MM.1S (cell line): Measurements from ENCODE around the gene ZFHX3.

Experiments
- DNase-seq: peaks from one replicate; pipeline ENCODE4 v3.0.0-alpha.2; 2015
- H2AFZ ChIP-seq: fragments of 300-600 bp; sonication (generic); 2 replicates; pipeline ENCODE4 v1.6.0; 2016; ENCODE audit warnings: antibody characterized with exemption, low read length
- H3F3A ChIP-seq: fragments of 300-600 bp; sonication (generic); 2 replicates; pipeline ENCODE4 v1.6.1; 2016; ENCODE audit warnings: mild to moderate bottlenecking, antibody characterized with exemption, low read length, moderate library complexity, mixed read lengths; ENCODE audit not compliant: insufficient read depth
- H3K27ac ChIP-seq: fragments of 300-600 bp; sonication (generic); 2 replicates; pipeline ENCODE4 v1.5.1; 2016; ENCODE audit warnings: mild to moderate bottlenecking, low read length
- H3K27me3 ChIP-seq: fragments of 300-600 bp; sonication (generic); replicated peaks from 2 replicates; pipeline ENCODE4 v1.6.0; 2016; ENCODE audit warnings: low read length; ENCODE audit not compliant: insufficient read depth
- H3K36me3 ChIP-seq: fragments of 300-600 bp; sonication (generic); replicated peaks from 2 replicates; pipeline ENCODE4 v1.6.1; 2016; ENCODE audit warnings: mild to moderate bottlenecking, low read length, mixed read lengths; ENCODE audit not compliant: insufficient read depth
- H3K4me1 ChIP-seq: fragments of 300-600 bp; sonication (generic); 2 replicates; pipeline ENCODE4 v1.6.1; 2016; ENCODE audit warnings: low read length, mixed read lengths
- H3K4me2 ChIP-seq: fragments of 300-600 bp; sonication (generic); 2 replicates; pipeline ENCODE4 v1.6.0; 2016; ENCODE audit warnings: low read depth, low read length
- H3K4me3 ChIP-seq: fragments of 300-600 bp; sonication (generic); 2 replicates; pipeline ENCODE4 v1.5.1; 2016; ENCODE audit warnings: low read length, mixed read lengths
- H3K79me2 ChIP-seq: fragments of 300-600 bp; sonication (generic); 2 replicates; pipeline ENCODE4 v1.6.1; 2016; ENCODE audit warnings: mixed run types, low read length, mixed read lengths
- H3K9ac ChIP-seq: fragments of 300-600 bp; sonication (generic); 2 replicates; pipeline ENCODE4 v1.6.1; 2016; ENCODE audit warnings: low read length, mixed read lengths
- H3K9me2 ChIP-seq: fragments of 300-600 bp; sonication (generic); replicated peaks from 2 replicates; pipeline ENCODE4 v1.6.1; 2016; ENCODE audit warnings: mild to moderate bottlenecking, low read length, mixed read lengths; ENCODE audit not compliant: insufficient read depth
- H3K9me3 ChIP-seq: fragments of 300-600 bp; sonication (generic); replicated peaks from 2 replicates; pipeline ENCODE4 v1.6.1; 2016; ENCODE audit warnings: mild to moderate bottlenecking, low read length, mixed read lengths; ENCODE audit not compliant: insufficient read depth
- H4K20me1 ChIP-seq: fragments of 300-600 bp; sonication (generic); 2 replicates; pipeline ENCODE4 v1.6.1; 2016; ENCODE audit warnings: mild to moderate bottlenecking, low read length, moderate library complexity, mixed read lengths; ENCODE audit not compliant: insufficient read depth
- EZH2 ChIP-seq: fragments of 300-600 bp; sonication (generic); optimal IDR thresholded peaks from 2 replicates; pipeline ENCODE3; 2017; ENCODE audit warnings: low read depth, mild to moderate bottlenecking, antibody characterized with exemption, low read length, mixed read lengths
- EZH2phosphoT487 ChIP-seq: fragments of 300-600 bp; sonication (generic); IDR thresholded peaks from 2 replicates; pipeline ENCODE4 v1.6.1; 2018; ENCODE audit warnings: antibody characterized with exemption, low read length
- TF ChIP-seq, protein P1 (sequence below): fragments of 300-600 bp; sonication (generic); IDR thresholded peaks from 2 replicates; pipeline ENCODE4 v1.5.1; 2016; ENCODE audit warnings: antibody characterized with exemption, low read length, mixed read lengths

The ZFHX3 gene

GRCh38 chr16:72783716-72784318 is 264.1 kb downstream of the ZFHX3 start:
- Histone ChIP-seq H3K27me3 (no peaks in the 10 kb centered on the region), H3K9me3 (no peaks in the 10 kb centered on the region), H3K4me3 (no peak overlapping the region), H3F3A (no peaks in the 10 kb centered on the region), H3K36me3 (no peaks in the 10 kb centered on the region), H3K9ac (no peak overlapping the region), H3K4me2 (no peak overlapping the region), H3K79me2 (no peaks in the 10 kb centered on the region), H3K27ac (no peak overlapping the region), H3K4me1 (no peaks in the 10 kb centered on the region), H2AFZ (no peak overlapping the region), H3K9me2 (no peaks in the 10 kb centered on the region), H4K20me1 (no peaks in the 10 kb centered on the region)
- no peak for DNase-seq
- no peak for TF ChIP-seq EZH2
- TF ChIP-seq EZH2phosphoT487, result no peak
- TF ChIP-seq, protein P1, sequence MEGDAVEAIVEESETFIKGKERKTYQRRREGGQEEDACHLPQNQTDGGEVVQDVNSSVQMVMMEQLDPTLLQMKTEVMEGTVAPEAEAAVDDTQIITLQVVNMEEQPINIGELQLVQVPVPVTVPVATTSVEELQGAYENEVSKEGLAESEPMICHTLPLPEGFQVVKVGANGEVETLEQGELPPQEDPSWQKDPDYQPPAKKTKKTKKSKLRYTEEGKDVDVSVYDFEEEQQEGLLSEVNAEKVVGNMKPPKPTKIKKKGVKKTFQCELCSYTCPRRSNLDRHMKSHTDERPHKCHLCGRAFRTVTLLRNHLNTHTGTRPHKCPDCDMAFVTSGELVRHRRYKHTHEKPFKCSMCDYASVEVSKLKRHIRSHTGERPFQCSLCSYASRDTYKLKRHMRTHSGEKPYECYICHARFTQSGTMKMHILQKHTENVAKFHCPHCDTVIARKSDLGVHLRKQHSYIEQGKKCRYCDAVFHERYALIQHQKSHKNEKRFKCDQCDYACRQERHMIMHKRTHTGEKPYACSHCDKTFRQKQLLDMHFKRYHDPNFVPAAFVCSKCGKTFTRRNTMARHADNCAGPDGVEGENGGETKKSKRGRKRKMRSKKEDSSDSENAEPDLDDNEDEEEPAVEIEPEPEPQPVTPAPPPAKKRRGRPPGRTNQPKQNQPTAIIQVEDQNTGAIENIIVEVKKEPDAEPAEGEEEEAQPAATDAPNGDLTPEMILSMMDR, result no peak

DNA sequence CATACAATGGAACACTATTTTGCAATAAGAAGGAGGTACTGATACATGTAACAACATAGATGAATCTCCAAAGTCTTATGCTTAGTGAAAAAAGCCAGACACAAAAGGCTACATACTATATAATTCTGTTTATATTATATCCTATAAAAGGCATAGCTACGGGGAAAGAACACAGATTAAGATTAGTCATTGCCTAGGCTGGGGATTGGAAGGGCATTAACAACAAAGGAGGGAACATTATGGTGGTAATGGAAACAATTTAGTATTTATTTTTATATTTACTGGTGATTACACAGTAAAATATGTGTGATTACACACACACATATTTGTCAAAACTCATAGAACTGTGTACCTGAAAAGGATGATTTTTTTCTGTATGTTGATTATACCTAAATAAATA is 278.1 kb downstream of the ZFHX3 start:
- Histone ChIP-seq H3K36me3 (no peaks in the 10 kb centered on the region), H3K9ac (no peak overlapping the region), H3K27me3 (no peaks in the 10 kb centered on the region), H3K27ac (no peak overlapping the region), H4K20me1 (no peaks in the 10 kb centered on the region), H2AFZ (no peak overlapping the region), H3K79me2 (no peaks in the 10 kb centered on the region), H3K4me1 (no peaks in the 10 kb centered on the region), H3K9me3 (no peaks in the 10 kb centered on the region), H3F3A (no peaks in the 10 kb centered on the region), H3K4me2 (no peak overlapping the region), H3K9me2 (no peaks in the 10 kb centered on the region), H3K4me3 (no peak overlapping the region)
- TF ChIP-seq, protein P1, result no peak
- no peak for TF ChIP-seq EZH2
- TF ChIP-seq EZH2phosphoT487, result no peak
- DNase-seq, result no peak

GRCh38 chr16:72768591-72768990 is 279.3 kb downstream of the ZFHX3 start:
- DNase-seq, result no peak

More at GRCh38 chr16:72768591-72768990, 279.3 kb downstream of the ZFHX3 start:
- Histone ChIP-seq H3K9me3 (no peaks in the 10 kb centered on the region), H3K27me3 (no peaks in the 10 kb centered on the region), H3K27ac (no peak overlapping the region), H3K4me1 (no peaks in the 10 kb centered on the region), H3K36me3 (no peaks in the 10 kb centered on the region), H3K9ac (no peak overlapping the region), H3K9me2 (no peaks in the 10 kb centered on the region), H3F3A (no peaks in the 10 kb centered on the region), H4K20me1 (no peaks in the 10 kb centered on the region), H3K4me2 (no peak overlapping the region), H3K4me3 (no peak overlapping the region), H3K79me2 (no peaks in the 10 kb centered on the region), H2AFZ (no peak overlapping the region)
- TF ChIP-seq EZH2phosphoT487 (no peak), EZH2 (no peak)
- TF ChIP-seq, protein P1, result no peak
